A673 (cell line): ENCODE data around the gene OTULINL.

ENCODE experiments used
- CTCF ChIP-seq: fragments of 300-800, 200-600 bp; sonication (generic); conservative IDR thresholded peaks from 2 replicates; pipeline ENCODE4 v1.5.1; 2017; ENCODE audit warnings: low read depth, mild to moderate bottlenecking, antibody characterized with exemption, low read length, moderate library complexity, mixed read lengths
- EZH2 ChIP-seq: fragments of 200-600 bp; sonication (generic); IDR thresholded peaks from 2 replicates; pipeline ENCODE4 v1.6.1; 2017; ENCODE audit warnings: borderline replicate concordance, low read depth, mild to moderate bottlenecking, mixed read lengths, antibody characterized with exemption, low read length; ENCODE audit not compliant: poor library complexity, severe bottlenecking

- TF ChIP-seq CTCF, result no peak
- TF ChIP-seq EZH2, result no peak
Measured at GRCh38 chr5:14587150-14587549, 5.6 kb downstream of the OTULINL start.
